ENCODE measurements around the gene CFAP299. TPM values are rescaled to one million over a fixed set of nuclear protein-coding genes. Genes with fewer than 3 reads are reported as not detected.

Gene CFAP299
- total and polyA plus RNA-seq, 3 experiments from 2014 or later = not detected

DNA sequence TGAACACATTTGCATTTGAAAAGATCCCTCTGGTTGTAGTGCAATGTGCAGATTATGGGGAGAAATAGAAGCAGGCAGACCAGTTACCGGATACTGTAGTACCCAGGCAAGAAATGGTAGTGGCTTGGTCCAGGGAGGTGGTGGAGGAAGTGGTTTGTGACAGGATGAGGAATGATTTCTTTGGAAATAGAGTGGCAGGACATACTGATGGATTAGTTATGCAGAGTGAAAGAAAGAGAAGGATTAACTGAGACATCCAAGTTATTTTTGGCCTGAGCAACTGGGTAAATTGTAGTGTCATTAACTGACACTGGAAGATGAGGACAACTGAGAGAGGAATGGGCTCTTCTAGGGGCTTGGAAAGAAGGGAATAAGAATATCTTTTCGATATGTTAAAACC, 139.7 kb downstream of the CFAP299 start:
- no peak overlapping the region for H3K4me3 ChIP-seq (ENCODE audit: low read length)
- Mint-ChIP-seq H3K4me3 (no peak overlapping the region), H3K27ac (peak overlapping the region in 2 of 8 donors; percentile 7 to 79), H3K9me3 (no peaks in the 10 kb centered on the region), H3K27me3 (no peaks in the 10 kb centered on the region), H3K4me1 (peaks cover 0 to 7% (median 3%) of the 10 kb centered on the region in 3 donors), H3K36me3 (peaks cover 0 to 7% (median 0%) of the 10 kb centered on the region in 3 donors)
- ChIA-PET POLR2A (no interaction called here), CTCF (no interaction called here)
- H3K4me1 ChIP-seq (ENCODE audit: insufficient read depth, low read length) = no peaks in the 10 kb centered on the region
- H3K27ac ChIP-seq (ENCODE audit: low read depth, low read length) = no peak overlapping the region
- H3K27me3 ChIP-seq (ENCODE audit: insufficient read depth, low read length, poor library complexity, severe bottlenecking) = no peaks in the 10 kb centered on the region
- no peaks in the 10 kb centered on the region for H3K36me3 ChIP-seq (ENCODE audit: insufficient read depth, low read length)
- H3K9me3 ChIP-seq (ENCODE audit: low read length) = no peaks in the 10 kb centered on the region
- DNase-seq = no peak

- POLR2A ChIA-PET = no interaction called here
- peaks cover 0 to 7% (median 0%) of the 10 kb centered on the region in 3 donors for H3K36me3 Mint-ChIP-seq
- no peak overlapping the region for H3K27ac Mint-ChIP-seq
- no peak for DNase-seq
- Histone ChIP-seq H3K4me1 (ENCODE audit: insufficient read depth, low read length) (no peaks in the 10 kb centered on the region), H3K27ac (ENCODE audit: low read depth, low read length) (no peak overlapping the region), H3K9me3 (ENCODE audit: low read length) (no peaks in the 10 kb centered on the region), H3K27me3 (ENCODE audit: insufficient read depth, low read length, poor library complexity, severe bottlenecking) (no peaks in the 10 kb centered on the region), H3K36me3 (ENCODE audit: insufficient read depth, low read length) (no peaks in the 10 kb centered on the region), H3K4me3 (ENCODE audit: low read length) (no peak overlapping the region)
- no peaks in the 10 kb centered on the region for H3K27me3 Mint-ChIP-seq
- no peak overlapping the region for H3K4me3 Mint-ChIP-seq
- CTCF ChIA-PET = no interaction called here
- peaks cover 0 to 7% (median 3%) of the 10 kb centered on the region in 3 donors for H3K4me1 Mint-ChIP-seq
- H3K9me3 Mint-ChIP-seq = no peaks in the 10 kb centered on the region
Measured at GRCh38 chr4:80475798-80476197, 140.3 kb downstream of the CFAP299 start.

GRCh38 chr4:80484712-80485111, 149.2 kb downstream of the CFAP299 start:
- Histone ChIP-seq H3K9me3 (ENCODE audit: low read length) (no peaks in the 10 kb centered on the region), H3K4me1 (ENCODE audit: insufficient read depth, low read length) (peaks cover 1% of the 10 kb centered on the region), H3K27ac (ENCODE audit: low read depth, low read length) (no peak overlapping the region), H3K27me3 (ENCODE audit: insufficient read depth, low read length, poor library complexity, severe bottlenecking) (no peaks in the 10 kb centered on the region), H3K36me3 (ENCODE audit: insufficient read depth, low read length) (no peaks in the 10 kb centered on the region), H3K4me3 (ENCODE audit: low read length) (no peak overlapping the region)
- no peak overlapping the region for H3K27ac Mint-ChIP-seq
- DNase-seq = no peak
- H3K4me3 Mint-ChIP-seq = no peak overlapping the region
- H3K9me3 Mint-ChIP-seq = peaks cover 0 to 10% (median 0%) of the 10 kb centered on the region in 5 donors
- POLR2A ChIA-PET = no interaction called here
- CTCF ChIA-PET = no interaction called here
- peaks cover 6 to 7% (median 7%) of the 10 kb centered on the region in 3 donors for H3K4me1 Mint-ChIP-seq
- H3K27me3 Mint-ChIP-seq = peaks cover 0 to 3% of the 10 kb centered on the region in 2 donors
- H3K36me3 Mint-ChIP-seq = peaks cover 0 to 11% (median 1%) of the 10 kb centered on the region in 3 donors

DNA sequence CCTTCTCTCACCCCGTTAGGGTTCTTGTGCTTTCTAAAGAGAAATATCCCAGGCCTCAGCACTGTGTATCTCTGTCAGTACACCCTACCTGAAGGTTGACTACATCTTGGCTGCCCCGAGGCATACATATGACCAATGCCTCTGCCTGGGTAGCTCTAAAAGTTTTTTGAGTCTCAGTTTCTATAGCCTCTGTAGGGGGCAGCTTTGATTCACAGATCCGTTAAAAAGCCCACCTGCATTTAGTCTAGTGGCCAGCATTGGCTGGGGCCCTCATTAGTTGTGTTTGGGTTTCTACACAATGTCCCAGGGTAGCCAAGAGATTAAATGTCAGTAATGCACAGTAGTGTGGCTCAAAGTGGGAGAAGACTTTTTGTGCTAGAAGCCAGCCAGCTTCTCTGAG, 151.1 kb downstream of the CFAP299 start:
- CTCF ChIA-PET = no interaction called here
- peaks cover 15 to 18% (median 18%) of the 10 kb centered on the region in 3 donors for H3K4me1 Mint-ChIP-seq
- POLR2A ChIA-PET = interaction anchor here (0.6 kb wide), 2 partner anchors 72 to 95 kb away, joined by 5 to 8 read pairs; no protein-coding TSS in a partner anchor
- peaks cover 0 to 10% (median 0%) of the 10 kb centered on the region in 5 donors for H3K9me3 Mint-ChIP-seq
- DNase-seq = no peak
- no peaks in the 10 kb centered on the region for H3K9me3 ChIP-seq (ENCODE audit: low read length)
- H3K27me3 ChIP-seq (ENCODE audit: insufficient read depth, low read length, poor library complexity, severe bottlenecking) = no peaks in the 10 kb centered on the region
- H3K4me1 ChIP-seq (ENCODE audit: insufficient read depth, low read length) = peaks cover 17% of the 10 kb centered on the region
- H3K27ac Mint-ChIP-seq = peak overlapping the region in 1 of 8 donors; percentile 36
- H3K27me3 Mint-ChIP-seq = peaks cover 0 to 3% of the 10 kb centered on the region in 2 donors
- H3K4me3 Mint-ChIP-seq = no peak overlapping the region
- peaks cover 0 to 19% (median 3%) of the 10 kb centered on the region in 3 donors for H3K36me3 Mint-ChIP-seq
- H3K36me3 ChIP-seq (ENCODE audit: insufficient read depth, low read length) = no peaks in the 10 kb centered on the region
- H3K27ac ChIP-seq (ENCODE audit: low read depth, low read length) = no peak overlapping the region
- H3K4me3 ChIP-seq (ENCODE audit: low read length) = no peak overlapping the region

- no peak for DNase-seq
- CTCF ChIA-PET = interaction anchor here (1.3 kb wide), 1 partner anchor 29 kb away, joined by 3 read pairs; no protein-coding TSS in a partner anchor
- Histone ChIP-seq H3K4me3 (ENCODE audit: low read length) (no peak overlapping the region), H3K27ac (ENCODE audit: low read depth, low read length) (no peak overlapping the region), H3K27me3 (ENCODE audit: insufficient read depth, low read length, poor library complexity, severe bottlenecking) (no peaks in the 10 kb centered on the region), H3K4me1 (ENCODE audit: insufficient read depth, low read length) (peaks cover 45% of the 10 kb centered on the region), H3K9me3 (ENCODE audit: low read length) (no peaks in the 10 kb centered on the region), H3K36me3 (ENCODE audit: insufficient read depth, low read length) (no peaks in the 10 kb centered on the region)
- peaks cover 0 to 10% (median 4%) of the 10 kb centered on the region in 5 donors for H3K9me3 Mint-ChIP-seq
- H3K36me3 Mint-ChIP-seq = peaks cover 0 to 31% (median 8%) of the 10 kb centered on the region in 3 donors
- H3K4me3 Mint-ChIP-seq = no peak overlapping the region
- POLR2A ChIA-PET = no interaction called here
- H3K4me1 Mint-ChIP-seq = peaks cover 43 to 48% (median 47%) of the 10 kb centered on the region in 3 donors
- peak overlapping the region in 1 of 8 donors; percentile 46 for H3K27ac Mint-ChIP-seq
- H3K27me3 Mint-ChIP-seq = peaks cover 0 to 3% of the 10 kb centered on the region in 2 donors
Measured at GRCh38 chr4:80489798-80490197, 154.3 kb downstream of the CFAP299 start.

GRCh38 chr4:80492761-80493160, 157.2 kb downstream of the CFAP299 start:
- ChIA-PET POLR2A (interaction anchor here (1.0 kb wide), 1 partner anchor 53 kb away, joined by 4 read pairs; no protein-coding TSS in a partner anchor), CTCF (interaction anchor here (1.0 to 2.2 kb wide), 2 partner anchors 12 to 32 kb away, joined by 3 to 5 read pairs; no protein-coding TSS in a partner anchor)
- Histone ChIP-seq H3K4me1 (ENCODE audit: insufficient read depth, low read length) (peaks cover 56% of the 10 kb centered on the region), H3K4me3 (ENCODE audit: low read length) (no peak overlapping the region), H3K36me3 (ENCODE audit: insufficient read depth, low read length) (no peaks in the 10 kb centered on the region), H3K27me3 (ENCODE audit: insufficient read depth, low read length, poor library complexity, severe bottlenecking) (no peaks in the 10 kb centered on the region), H3K27ac (ENCODE audit: low read depth, low read length) (no peak overlapping the region), H3K9me3 (ENCODE audit: low read length) (no peaks in the 10 kb centered on the region)
- peak; percentile 2 to 76 (median 70) for DNase-seq
- H3K4me3 Mint-ChIP-seq = peak overlapping the region; percentile 2 to 77 (median 64)
- H3K4me1 Mint-ChIP-seq = peaks cover 50 to 63% (median 63%) of the 10 kb centered on the region in 3 donors
- peaks cover 9 to 18% (median 11%) of the 10 kb centered on the region in 5 donors for H3K9me3 Mint-ChIP-seq
- peak overlapping the region; percentile 56 to 94 (median 84) for H3K27ac Mint-ChIP-seq
- H3K36me3 Mint-ChIP-seq = peaks cover 0 to 43% (median 8%) of the 10 kb centered on the region in 3 donors
- H3K27me3 Mint-ChIP-seq = no peaks in the 10 kb centered on the region

DNA sequence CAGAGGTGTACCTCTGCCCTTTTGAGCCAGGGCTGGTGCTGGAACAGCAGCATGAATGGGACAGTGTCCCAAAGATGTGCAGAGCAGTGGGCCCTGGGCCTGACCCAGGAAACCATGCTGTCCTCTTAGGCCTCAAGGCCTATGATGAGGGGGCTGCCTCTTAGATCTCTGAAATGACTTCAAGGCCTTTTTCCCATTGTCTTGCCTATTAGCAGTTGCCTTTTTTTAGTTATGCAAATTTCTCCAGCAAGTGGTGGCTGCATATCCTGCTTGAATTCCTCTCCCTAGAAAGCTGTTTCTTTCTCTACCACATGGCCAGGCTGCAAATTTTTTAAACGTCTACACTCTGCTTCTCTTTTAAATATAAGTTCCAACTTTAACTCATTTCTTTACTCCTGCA, 160.3 kb downstream of the CFAP299 start:
- POLR2A ChIA-PET = no interaction called here
- DNase-seq = no peak
- Mint-ChIP-seq H3K36me3 (peaks cover 0 to 37% (median 4%) of the 10 kb centered on the region in 3 donors), H3K9me3 (peaks cover 8 to 16% (median 10%) of the 10 kb centered on the region in 5 donors), H3K4me1 (peaks cover 63 to 78% (median 74%) of the 10 kb centered on the region in 3 donors), H3K27ac (no peak overlapping the region), H3K4me3 (no peak overlapping the region), H3K27me3 (no peaks in the 10 kb centered on the region)
- Histone ChIP-seq H3K27me3 (ENCODE audit: insufficient read depth, low read length, poor library complexity, severe bottlenecking) (no peaks in the 10 kb centered on the region), H3K36me3 (ENCODE audit: insufficient read depth, low read length) (no peaks in the 10 kb centered on the region), H3K27ac (ENCODE audit: low read depth, low read length) (no peak overlapping the region), H3K9me3 (ENCODE audit: low read length) (no peaks in the 10 kb centered on the region), H3K4me3 (ENCODE audit: low read length) (no peak overlapping the region), H3K4me1 (ENCODE audit: insufficient read depth, low read length) (peaks cover 63% of the 10 kb centered on the region)
- CTCF ChIA-PET = no interaction called here

DNA sequence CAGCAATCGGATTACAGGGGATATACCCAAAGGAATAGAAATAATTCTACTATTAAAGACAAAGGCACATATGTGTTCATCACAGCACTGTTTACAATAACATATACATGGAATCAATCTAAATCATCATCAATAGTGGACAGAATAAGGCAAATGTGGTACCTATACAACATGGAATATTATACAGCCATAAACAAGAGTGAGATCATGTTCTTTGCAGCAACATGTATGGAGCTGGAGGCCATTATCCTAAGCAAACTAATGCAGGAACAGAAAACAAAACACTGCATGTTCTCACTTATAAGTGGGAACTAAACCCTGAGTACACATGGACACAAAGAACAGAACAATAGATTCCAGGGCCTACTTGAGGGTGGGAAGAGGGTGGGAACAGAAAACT, 163.2 kb downstream of the CFAP299 start:
- Histone ChIP-seq H3K36me3 (ENCODE audit: insufficient read depth, low read length) (no peaks in the 10 kb centered on the region), H3K4me3 (ENCODE audit: low read length) (no peak overlapping the region), H3K4me1 (ENCODE audit: insufficient read depth, low read length) (peaks cover 53% of the 10 kb centered on the region), H3K27ac (ENCODE audit: low read depth, low read length) (no peak overlapping the region), H3K9me3 (ENCODE audit: low read length) (no peaks in the 10 kb centered on the region), H3K27me3 (ENCODE audit: insufficient read depth, low read length, poor library complexity, severe bottlenecking) (no peaks in the 10 kb centered on the region)
- CTCF ChIA-PET = interaction anchor here (1.3 kb wide), 1 partner anchor 59 kb away, joined by 3 read pairs; no protein-coding TSS in a partner anchor
- H3K9me3 Mint-ChIP-seq = peaks cover 4 to 16% (median 9%) of the 10 kb centered on the region in 5 donors
- H3K4me1 Mint-ChIP-seq = peaks cover 56 to 76% (median 72%) of the 10 kb centered on the region in 3 donors
- H3K27ac Mint-ChIP-seq = no peak overlapping the region
- POLR2A ChIA-PET = no interaction called here
- H3K36me3 Mint-ChIP-seq = peaks cover 0 to 29% (median 2%) of the 10 kb centered on the region in 3 donors
- no peak overlapping the region for H3K4me3 Mint-ChIP-seq
- DNase-seq = no peak
- H3K27me3 Mint-ChIP-seq = peaks cover 0 to 2% of the 10 kb centered on the region in 2 donors

Measured in CD8-positive, alpha-beta memory T cell (primary cell).